Gastrocnemius medialis (tissue), 4 donors: ENCODE measurements around the gene NCF4. TPM values are rescaled to one million over a fixed set of nuclear protein-coding genes. Genes with fewer than 3 reads are reported as not detected.

ENCODE experiments used
- ATAC-seq, 2 donors: fragments of 150-250 bp; one replicate each; pipeline ENCODE4 v1.9.1; 2016
- DNase-seq, 2 donors: peaks; one replicate each; pipeline ENCODE4 v3.0.0-alpha.2; 2019
- H3K27ac ChIP-seq, 4 donors: fragments of 200-600 bp; sonication (generic); 1 replicate in 1 of 4; 2 replicates in 3 of 4; pipeline ENCODE4 v1.5.1; 2016 to 2018; ENCODE audit warnings: mild to moderate bottlenecking in 2 of 4, moderate library complexity in 1 of 4
- H3K27me3 ChIP-seq, 3 donors: fragments of 200-600 bp; sonication (generic) in 2 of 3; 1 replicate in 1 of 3; 2 replicates in 2 of 3; pipeline versions ENCODE4 v1.5.1 to v1.6.0; 2016 to 2019; ENCODE audit warnings: mild to moderate bottlenecking in 1 of 3, moderate library complexity in 1 of 3
- H3K36me3 ChIP-seq, 2 donors: fragments of 200-600 bp; sonication (generic) in 1 of 2; one replicate each; pipeline ENCODE4 v1.5.1; 2017 to 2018
- H3K4me1 ChIP-seq, 2 donors: fragments of 200-600 bp; sonication (generic) in 1 of 2; one replicate each; pipeline ENCODE4 v1.5.1; 2016 to 2017; ENCODE audit warnings: mild to moderate bottlenecking in 2 of 2
- H3K4me3 ChIP-seq, 4 donors: fragments of 200-600 bp; sonication (generic) in 3 of 4; 1 replicate in 1 of 4; 2 replicates in 3 of 4; pipeline ENCODE4 v1.5.1; 2016 to 2019; ENCODE audit warnings: mild to moderate bottlenecking in 2 of 4
- H3K9me3 ChIP-seq, 3 donors: fragments of 200-600 bp; sonication (generic) in 2 of 3; 1 replicate in 1 of 3; 2 replicates in 2 of 3; pipeline ENCODE4 v1.5.1; 2016 to 2019
- CTCF ChIP-seq, 5 experiments: fragments of 450-650 bp in 3 of 5; fragments of 200-600 bp in 2 of 5; sonication (generic) in 2 of 5; IDR thresholded peaks in 4 of 5; conservative IDR thresholded peaks in 1 of 5; 1 replicate in 4 of 5; 2 replicates in 1 of 5; pipeline ENCODE4 v1.5.1; 2016 to 2019; ENCODE audit warnings: antibody characterized with exemption in 5 of 5, mild to moderate bottlenecking in 3 of 5, moderate library complexity in 3 of 5
- POLR2A ChIP-seq, 2 donors: fragments of 450-650 bp; IDR thresholded peaks; one replicate each; pipeline ENCODE4 v1.6.1; 2017; ENCODE audit warnings: antibody characterized with exemption in 2 of 2, mild to moderate bottlenecking in 2 of 2, moderate library complexity in 2 of 2
- in situ Hi-C, 4 donors: fragments of 200-750 bp; cut with MboI; loops; one replicate each; pipeline versions ENCODE4 v1.15.0 to v1.8.0; 2017; ENCODE audit warnings: low sequenced_read_pairs in 4 of 4
- intact Hi-C: fragments of 100-400 bp; cut with DNase I; formaldehyde crosslinking; loops from one replicate; pipeline ENCODE4 v1.15.1; 2023; ENCODE audit warnings: low total_unique reads
- total RNA-seq, 4 donors: library from RNA; depleted of rRNA; stranded (reverse); fragments of >200 nt; gene quantifications; one replicate each; pipeline versions ENCODE4 v1.1.0 to v1.2.3, GENCODE V29; 2016

NCF4 gene
- total RNA-seq, 4 donors from 2014 or later = 1.8 to 5.5 (median 2.9) TPM

- TF ChIP-seq CTCF (IDR thresholded peaks at IDR 0.05 in 4 of 5, conservative IDR thresholded peaks at IDR 0.05 in 1 of 5) (no peak), POLR2A (IDR thresholded peaks at IDR 0.05) (no peak)
- Histone ChIP-seq H3K4me1 (no peaks in the 10 kb centered on the region), H3K27me3 (peaks cover 0 to 8% (median 0%) of the 10 kb centered on the region in 3 donors), H3K36me3 (no peaks in the 10 kb centered on the region), H3K9me3 (no peaks in the 10 kb centered on the region), H3K4me3 (no peak overlapping the region), H3K27ac (no peak overlapping the region)
- DNase-seq (no peak), ATAC-seq (no peak)
- in situ Hi-C loops = no loop called here
- intact Hi-C loops = no loop called here
Measured at GRCh38 chr22:36833073-36833472, 27.7 kb upstream of the NCF4 start.

- H3K9me3 ChIP-seq = no peaks in the 10 kb centered on the region
- H3K27me3 ChIP-seq = peaks cover 0 to 8% (median 0%) of the 10 kb centered on the region in 3 donors
- ATAC-seq = no peak
Measured at GRCh38 chr22:36835903-36836302, 24.9 kb upstream of the NCF4 start.

DNA sequence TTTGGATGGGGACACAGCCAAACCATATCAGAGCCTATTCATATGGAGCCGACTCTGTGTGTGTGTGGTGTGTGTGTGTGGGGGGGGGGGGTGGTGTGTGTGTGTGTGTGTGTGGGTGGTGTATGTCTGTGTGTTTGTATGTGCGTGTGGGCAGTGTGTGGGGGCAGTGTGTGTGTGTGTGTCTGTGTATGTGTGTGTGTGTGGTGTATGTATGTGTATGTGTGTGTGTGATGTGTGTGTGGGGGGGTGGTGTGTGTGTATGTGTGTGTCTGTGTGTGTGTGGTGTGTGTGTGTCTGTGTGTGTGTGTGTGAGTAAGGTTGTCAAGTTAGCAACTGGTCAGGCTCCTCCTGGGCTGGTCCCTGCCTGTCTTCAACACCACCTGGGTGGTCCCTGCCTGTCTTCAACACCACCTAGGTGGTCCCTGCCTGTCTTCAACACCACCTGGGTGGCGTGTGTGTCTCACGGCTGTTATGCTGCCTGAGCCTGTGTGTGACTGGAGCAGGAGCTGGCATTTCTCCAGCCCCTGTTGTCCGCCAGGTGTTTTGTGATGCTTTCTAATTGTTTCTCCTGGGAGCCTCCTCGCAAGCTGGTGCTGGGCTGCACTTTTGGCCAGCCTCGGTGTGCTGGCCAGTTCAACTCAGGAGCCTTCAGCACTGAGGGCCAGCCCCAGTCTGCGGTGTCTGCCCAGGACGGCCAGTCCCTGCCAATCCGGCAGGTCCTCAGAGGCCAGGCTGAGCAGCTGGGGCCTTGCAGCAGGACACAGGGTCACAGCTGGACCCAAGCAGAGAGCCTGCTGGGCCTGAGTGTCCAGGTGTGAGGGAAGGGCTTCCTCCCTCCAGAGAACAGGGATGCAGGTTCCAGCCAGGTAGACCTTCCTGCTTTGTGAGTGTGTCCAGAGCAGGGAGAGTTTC, 22.4 kb upstream of the NCF4 start:
- no peak for ATAC-seq
- no peaks in the 10 kb centered on the region for H3K9me3 ChIP-seq
- DNase-seq = no peak
- no peak overlapping the region for H3K4me3 ChIP-seq
- no peak for TF ChIP-seq POLR2A (IDR thresholded peaks at IDR 0.05)
- TF ChIP-seq CTCF (IDR thresholded peaks at IDR 0.05 in 4 of 5, conservative IDR thresholded peaks at IDR 0.05 in 1 of 5) = no peak
- in situ Hi-C loops = no loop called here
- no peaks in the 10 kb centered on the region for H3K36me3 ChIP-seq
- intact Hi-C loops = no loop called here
- H3K4me1 ChIP-seq = no peaks in the 10 kb centered on the region
- H3K27me3 ChIP-seq = peaks cover 0 to 8% (median 0%) of the 10 kb centered on the region in 3 donors
- H3K27ac ChIP-seq = no peak overlapping the region

More at GRCh38 chr22:36835903-36836302, 24.9 kb upstream of the NCF4 start:
- intact Hi-C loops (no loop called here), in situ Hi-C loops (no loop called here)
- Histone ChIP-seq H3K4me1 (no peaks in the 10 kb centered on the region), H3K27ac (no peak overlapping the region), H3K36me3 (no peaks in the 10 kb centered on the region), H3K4me3 (no peak overlapping the region)
- TF ChIP-seq POLR2A (IDR thresholded peaks at IDR 0.05) (no peak), CTCF (IDR thresholded peaks at IDR 0.05 in 4 of 5, conservative IDR thresholded peaks at IDR 0.05 in 1 of 5) (no peak)
- no peak for DNase-seq

GRCh38 chr22:36839356-36840073, 21.3 kb upstream of the NCF4 start:
- Histone ChIP-seq H3K4me1 (no peaks in the 10 kb centered on the region), H3K36me3 (no peaks in the 10 kb centered on the region), H3K9me3 (no peaks in the 10 kb centered on the region), H3K27ac (no peak overlapping the region), H3K27me3 (peaks cover 0 to 8% (median 2%) of the 10 kb centered on the region in 3 donors), H3K4me3 (no peak overlapping the region)
- TF ChIP-seq CTCF (IDR thresholded peaks at IDR 0.05 in 4 of 5, conservative IDR thresholded peaks at IDR 0.05 in 1 of 5) = no peak
- no peak for TF ChIP-seq POLR2A (IDR thresholded peaks at IDR 0.05)
- no peak for DNase-seq
- no peak for ATAC-seq
- in situ Hi-C loops = no loop called here
- intact Hi-C loops = no loop called here
